Activated B cell treated with CpG ODN at 0.5 μM for 24 hours (primary cell): Measurements from ENCODE around the gene OXLD1. TPM values are rescaled to one million over a fixed set of nuclear protein-coding genes. Genes with fewer than 3 reads are reported as not detected.
A peak's percentile ranks its signal among the peaks of the same experiment; 100 is the strongest.

Experiments
- ATAC-seq: fragments of 200-7000 bp; cut with Tn5 transposase; one replicate; pipeline ENCODE4 v1.10.0; 2021; ENCODE audit warnings: low read depth, mild to moderate bottlenecking, moderate library complexity
- CTCF ChIA-PET: fragments of 350-600 bp; sonication (Branson Sonifier 250); formaldehyde crosslinking; loops from one replicate; lab custom pipeline; 2021; ENCODE audit warnings: antibody characterized with exemption; lab: Charles Lee
- POLR2A ChIA-PET: fragments of 350-600 bp; sonication (Branson Sonifier 250); formaldehyde crosslinking; loops from one replicate; lab custom pipeline; 2021; ENCODE audit warnings: antibody characterized with exemption; lab: Charles Lee
- DNase-seq: peaks from one replicate; pipeline ENCODE4 v3.0.0; 2022
- H3K27ac Mint-ChIP-seq: one replicate; pipeline ENCODE4 v1.8.0; 2020; ENCODE audit warnings: mixed read lengths
- H3K27me3 Mint-ChIP-seq: one replicate; pipeline ENCODE4 v1.8.0; 2021; ENCODE audit warnings: mixed read lengths
- H3K36me3 Mint-ChIP-seq: one replicate; pipeline ENCODE4 v1.8.0; 2021; ENCODE audit warnings: low read depth, mixed read lengths
- H3K4me1 Mint-ChIP-seq: one replicate; pipeline ENCODE4 v1.8.0; 2021; ENCODE audit warnings: mixed read lengths
- H3K4me3 Mint-ChIP-seq: one replicate; pipeline ENCODE4 v1.8.0; 2020; ENCODE audit warnings: mild to moderate bottlenecking, mixed read lengths
- H3K9me3 Mint-ChIP-seq: one replicate; pipeline ENCODE4 v1.8.0; 2020; ENCODE audit warnings: mixed read lengths
- intact Hi-C: fragments of 100-400 bp; cut with micrococcal nuclease; formaldehyde crosslinking; loops from one replicate; pipeline ENCODE4 v1.15.1; 2024
- total RNA-seq: library from RNA; stranded (reverse); gene quantifications from 2 replicates; pipeline ENCODE4 v1.2.3, GENCODE V29; 2022
- TF ChIP-seq, protein P1 (sequence below): fragments of 200-600 bp; IDR thresholded peaks from one replicate; pipeline ENCODE4 v1.8.0; 2022; ENCODE audit warnings: antibody characterized with exemption, mild to moderate bottlenecking

Gene OXLD1
- total RNA-seq, 1 donor from 2014 or later = 37.3 TPM

DNA sequence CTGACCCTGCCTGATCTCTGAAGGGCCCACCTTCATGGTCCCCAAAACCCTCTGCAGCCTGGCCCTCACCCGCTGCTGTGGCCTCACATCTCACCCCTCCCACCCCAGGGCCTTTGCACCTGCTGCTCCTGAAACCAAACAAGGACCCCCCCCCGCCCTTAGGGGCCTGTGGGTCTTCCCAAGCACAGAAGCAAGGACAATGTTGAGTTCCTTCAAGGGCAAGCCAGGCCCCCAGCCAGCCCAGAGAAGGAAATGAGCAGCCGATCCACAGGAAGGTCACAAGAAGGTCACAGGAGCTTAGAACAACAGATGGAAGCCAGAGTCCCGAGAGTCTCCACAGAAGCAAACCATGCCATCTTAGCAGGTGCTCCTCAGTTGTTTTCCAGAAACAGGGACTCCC lies 9.6 kb downstream of the OXLD1 start:
- intact Hi-C loops = no loop called here
- no peak for DNase-seq
- Mint-ChIP-seq H3K4me1 (peaks cover 18% of the 10 kb centered on the region), H3K27me3 (peaks cover 5% of the 10 kb centered on the region), H3K9me3 (no peaks in the 10 kb centered on the region), H3K27ac (no peak overlapping the region), H3K36me3 (no peaks in the 10 kb centered on the region), H3K4me3 (no peak overlapping the region)
- no peak for ATAC-seq
- TF ChIP-seq, protein P1, sequence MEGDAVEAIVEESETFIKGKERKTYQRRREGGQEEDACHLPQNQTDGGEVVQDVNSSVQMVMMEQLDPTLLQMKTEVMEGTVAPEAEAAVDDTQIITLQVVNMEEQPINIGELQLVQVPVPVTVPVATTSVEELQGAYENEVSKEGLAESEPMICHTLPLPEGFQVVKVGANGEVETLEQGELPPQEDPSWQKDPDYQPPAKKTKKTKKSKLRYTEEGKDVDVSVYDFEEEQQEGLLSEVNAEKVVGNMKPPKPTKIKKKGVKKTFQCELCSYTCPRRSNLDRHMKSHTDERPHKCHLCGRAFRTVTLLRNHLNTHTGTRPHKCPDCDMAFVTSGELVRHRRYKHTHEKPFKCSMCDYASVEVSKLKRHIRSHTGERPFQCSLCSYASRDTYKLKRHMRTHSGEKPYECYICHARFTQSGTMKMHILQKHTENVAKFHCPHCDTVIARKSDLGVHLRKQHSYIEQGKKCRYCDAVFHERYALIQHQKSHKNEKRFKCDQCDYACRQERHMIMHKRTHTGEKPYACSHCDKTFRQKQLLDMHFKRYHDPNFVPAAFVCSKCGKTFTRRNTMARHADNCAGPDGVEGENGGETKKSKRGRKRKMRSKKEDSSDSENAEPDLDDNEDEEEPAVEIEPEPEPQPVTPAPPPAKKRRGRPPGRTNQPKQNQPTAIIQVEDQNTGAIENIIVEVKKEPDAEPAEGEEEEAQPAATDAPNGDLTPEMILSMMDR = no peak
- POLR2A ChIA-PET = interaction anchor here (1.6 kb wide), 1 partner anchor 10 kb away, joined by 4 read pairs; the partner anchor contains the start of genes CCDC137 and OXLD1
- CTCF ChIA-PET = interaction anchor here (1.2 kb wide), 1 partner anchor 172 kb away, joined by 3 read pairs; no protein-coding TSS in a partner anchor

DNA sequence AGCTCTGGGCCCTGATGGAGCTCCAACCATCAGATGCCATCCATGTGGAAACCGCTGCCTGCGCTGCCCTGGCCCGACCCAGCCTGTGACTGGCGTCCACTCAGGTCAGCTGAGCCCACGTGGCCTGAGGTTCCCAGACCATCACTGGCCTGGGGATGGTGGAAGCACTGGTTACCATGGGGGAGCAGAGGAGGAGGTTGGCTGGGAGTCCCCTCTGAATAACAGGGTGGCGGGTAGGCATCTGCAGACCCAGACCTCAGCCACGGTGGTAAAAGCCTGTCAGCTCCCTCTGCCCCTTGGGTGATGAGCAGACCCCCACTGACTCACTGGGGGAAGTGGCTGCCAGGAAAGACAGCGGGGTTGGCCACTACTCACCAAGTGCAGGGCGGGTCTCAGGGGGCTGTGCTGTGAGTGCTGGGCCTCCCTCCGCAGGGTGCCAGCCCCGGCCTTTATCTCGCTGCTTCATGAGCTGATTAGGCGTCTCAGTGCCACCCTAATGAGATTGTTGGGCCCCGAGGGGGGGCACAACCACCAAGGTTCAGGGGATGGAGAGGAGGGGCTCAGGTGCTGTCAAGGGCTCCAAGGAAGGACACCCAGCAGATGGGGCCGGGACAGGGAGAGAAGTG lies 10.2 kb downstream of the OXLD1 start, which contains the start of gene PDE6G:
PDE6G (minus strand) TSS at position 425 of the 626 bp plus-strand sequence. CDS start 3,237 bp downstream, outside the sequence.
- TF ChIP-seq, protein P1 = no peak
- Mint-ChIP-seq H3K9me3 (no peaks in the 10 kb centered on the region), H3K27ac (no peak within 1 kb of the TSS), H3K36me3 (no peaks in the 10 kb centered on the region), H3K27me3 (peaks cover 9% of the 10 kb centered on the region), H3K4me1 (peaks cover 19% of the 10 kb centered on the region), H3K4me3 (no peak within 1 kb of the TSS)
- CTCF ChIA-PET = interaction anchor here (0.5 to 1.2 kb wide), 2 partner anchors 23 to 172 kb away, joined by 3 read pairs; no protein-coding TSS in a partner anchor
- DNase-seq (no peak), ATAC-seq (no peak)
- POLR2A ChIA-PET = interaction anchor here (0.5 to 1.6 kb wide), 2 partner anchors 10 to 80 kb away, joined by 3 to 4 read pairs; partner anchors contain the start of genes CCDC137 and OXLD1
- intact Hi-C loops = no loop called here

DNA sequence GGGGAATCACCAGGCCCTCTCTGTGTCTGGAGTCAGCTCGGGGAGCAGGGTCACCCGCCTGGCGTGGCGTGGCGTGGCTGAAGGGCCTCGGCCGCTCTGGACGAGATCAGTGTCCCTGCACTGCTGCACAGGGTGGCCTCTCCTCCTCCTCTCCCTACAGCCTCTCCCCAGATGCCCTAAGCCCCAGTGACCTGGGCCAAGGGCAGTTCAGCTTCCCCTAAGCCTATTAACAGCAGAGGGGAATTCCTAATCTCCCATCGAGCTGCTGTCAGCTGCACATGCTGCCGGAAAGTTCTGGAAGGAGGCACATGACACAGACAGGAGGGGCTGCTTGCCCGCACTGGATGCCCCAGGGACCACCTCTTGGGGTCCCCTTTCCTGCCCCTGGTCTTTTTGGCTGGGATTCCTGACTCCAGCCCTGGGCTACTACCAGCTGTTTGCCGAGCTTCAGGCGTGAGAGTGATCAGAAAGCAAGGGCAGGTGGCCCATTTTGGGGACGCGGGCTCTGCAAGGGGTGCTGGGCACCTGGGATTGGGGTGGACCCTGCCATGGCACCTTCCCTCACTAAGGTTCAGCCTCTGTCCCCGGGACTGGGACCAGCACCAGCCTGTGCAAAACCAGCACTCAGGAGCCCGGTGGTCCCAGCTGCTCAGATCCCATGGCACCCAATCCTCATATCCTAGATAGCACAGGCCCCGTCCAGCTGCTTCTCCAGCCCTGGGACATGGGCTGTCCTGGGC lies 10.9 kb downstream of the OXLD1 start:
- no peak for DNase-seq
- CTCF ChIA-PET = interaction anchor here (0.5 to 1.2 kb wide), 2 partner anchors 22 to 171 kb away, joined by 3 read pairs; no protein-coding TSS in a partner anchor
- Mint-ChIP-seq H3K4me1 (peaks cover 19% of the 10 kb centered on the region), H3K4me3 (no peak overlapping the region), H3K27ac (no peak overlapping the region), H3K36me3 (no peaks in the 10 kb centered on the region), H3K27me3 (peaks cover 9% of the 10 kb centered on the region), H3K9me3 (no peaks in the 10 kb centered on the region)
- POLR2A ChIA-PET = interaction anchor here (0.5 to 1.6 kb wide), 2 partner anchors 11 to 81 kb away, joined by 3 to 4 read pairs; partner anchors contain the start of genes CCDC137 and OXLD1
- intact Hi-C loops = no loop called here
- TF ChIP-seq, protein P1 = no peak
- ATAC-seq = no peak

DNA sequence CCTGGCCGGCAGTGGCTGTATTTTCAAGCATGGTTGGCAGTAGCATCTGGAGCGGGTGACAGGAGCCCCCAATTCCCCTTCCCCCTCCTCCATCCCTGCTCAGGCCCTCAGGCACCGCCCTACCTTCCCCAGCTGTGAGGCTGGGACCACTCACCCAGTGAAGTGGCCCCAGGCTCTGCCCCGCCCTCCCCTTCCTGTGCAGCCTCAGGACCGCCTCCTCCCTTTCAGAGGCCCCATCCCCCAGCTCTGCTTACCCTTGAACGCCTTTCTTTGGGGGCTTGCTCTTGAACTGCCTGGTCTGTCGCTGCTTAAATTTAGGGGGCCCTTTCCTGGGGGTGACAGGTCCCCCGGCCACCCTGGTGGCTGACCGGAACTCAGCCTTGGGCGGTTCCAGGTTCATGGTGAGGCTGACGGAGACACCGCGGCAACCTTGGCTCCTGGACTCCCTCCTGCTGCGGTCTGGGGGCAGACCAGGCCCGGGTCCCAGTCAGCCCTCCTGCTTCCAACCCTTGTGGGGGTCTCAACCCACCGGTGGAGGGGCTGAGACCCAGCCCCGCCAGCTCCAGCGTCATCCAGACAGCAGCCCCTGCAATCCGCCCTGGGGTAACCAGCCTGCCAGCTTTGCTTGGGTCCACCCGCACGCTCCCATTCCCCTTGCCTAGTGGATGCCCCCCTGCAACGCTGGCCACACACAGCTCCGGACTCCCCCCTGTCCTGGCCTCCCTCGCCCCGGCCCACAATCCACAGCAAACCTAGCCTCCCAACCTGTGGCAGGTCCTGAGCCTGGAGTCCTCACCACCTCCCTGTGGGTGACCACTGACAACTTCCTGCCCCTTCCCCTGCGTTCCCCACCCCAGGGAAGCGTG lies 13.3 kb downstream of the OXLD1 start:
- ATAC-seq (peak; percentile 87), DNase-seq (no peak)
- H3K4me3 Mint-ChIP-seq = peak overlapping the region; percentile 79
- ChIA-PET CTCF (no interaction called here), POLR2A (interaction anchor here (0.6 to 1.5 kb wide), 3 partner anchors 13 to 371 kb away, joined by 4 to 9 read pairs (median 4); partner anchors contain the start of genes CCDC137, NPLOC4 and OXLD1)
- peaks cover 17% of the 10 kb centered on the region for H3K27me3 Mint-ChIP-seq
- TF ChIP-seq, protein P1 = no peak
- H3K4me1 Mint-ChIP-seq = peaks cover 19% of the 10 kb centered on the region
- intact Hi-C loops = no loop called here
- H3K36me3 Mint-ChIP-seq = no peaks in the 10 kb centered on the region
- H3K27ac Mint-ChIP-seq = no peak overlapping the region
- H3K9me3 Mint-ChIP-seq = no peaks in the 10 kb centered on the region
